ENCODE measurements around the gene SYN1.

Gene SYN1

DNA sequence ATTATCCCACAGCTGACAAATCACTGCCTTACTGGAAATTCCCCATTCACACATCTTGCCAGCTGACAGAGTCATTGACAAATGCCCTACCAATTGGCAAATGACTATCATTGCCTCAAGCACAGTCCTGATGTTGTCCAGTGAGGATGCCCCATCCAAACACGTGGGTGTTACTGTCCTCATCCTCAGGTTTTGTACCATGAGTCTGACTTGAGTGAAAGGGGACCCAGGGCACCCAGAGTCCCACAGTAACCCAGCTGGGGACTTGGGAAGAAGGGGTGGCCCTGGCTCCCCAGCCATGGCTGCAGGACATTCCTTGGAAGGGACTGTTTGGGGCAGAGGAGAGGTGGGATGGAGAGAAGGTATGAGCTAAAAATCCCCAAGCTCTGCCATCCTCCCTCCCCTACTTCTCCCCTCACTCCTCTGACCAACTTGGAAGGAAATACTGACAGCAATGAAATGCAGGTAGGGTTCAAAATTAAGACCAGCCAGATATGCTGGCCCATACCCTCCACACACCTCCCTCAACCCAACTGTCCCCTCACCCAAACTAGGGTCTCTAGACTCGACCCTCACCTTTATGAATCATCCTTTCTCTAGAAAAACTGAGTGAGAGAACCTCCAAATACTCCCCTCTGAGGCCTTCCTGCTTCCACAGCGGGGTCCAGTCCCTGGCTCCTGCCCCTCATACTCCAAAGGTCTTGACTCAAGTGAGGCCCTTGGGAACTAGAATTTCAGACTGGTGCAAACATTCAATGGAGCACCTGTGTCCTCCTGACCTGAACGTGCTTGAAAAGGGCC is 32.4 kb downstream of the SYN1 start:
- peak; percentile 46 for DNase-seq (ENCODE audit: low read depth)
- TF ChIP-seq, protein P1, sequence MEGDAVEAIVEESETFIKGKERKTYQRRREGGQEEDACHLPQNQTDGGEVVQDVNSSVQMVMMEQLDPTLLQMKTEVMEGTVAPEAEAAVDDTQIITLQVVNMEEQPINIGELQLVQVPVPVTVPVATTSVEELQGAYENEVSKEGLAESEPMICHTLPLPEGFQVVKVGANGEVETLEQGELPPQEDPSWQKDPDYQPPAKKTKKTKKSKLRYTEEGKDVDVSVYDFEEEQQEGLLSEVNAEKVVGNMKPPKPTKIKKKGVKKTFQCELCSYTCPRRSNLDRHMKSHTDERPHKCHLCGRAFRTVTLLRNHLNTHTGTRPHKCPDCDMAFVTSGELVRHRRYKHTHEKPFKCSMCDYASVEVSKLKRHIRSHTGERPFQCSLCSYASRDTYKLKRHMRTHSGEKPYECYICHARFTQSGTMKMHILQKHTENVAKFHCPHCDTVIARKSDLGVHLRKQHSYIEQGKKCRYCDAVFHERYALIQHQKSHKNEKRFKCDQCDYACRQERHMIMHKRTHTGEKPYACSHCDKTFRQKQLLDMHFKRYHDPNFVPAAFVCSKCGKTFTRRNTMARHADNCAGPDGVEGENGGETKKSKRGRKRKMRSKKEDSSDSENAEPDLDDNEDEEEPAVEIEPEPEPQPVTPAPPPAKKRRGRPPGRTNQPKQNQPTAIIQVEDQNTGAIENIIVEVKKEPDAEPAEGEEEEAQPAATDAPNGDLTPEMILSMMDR (IDR thresholded peaks at IDR 0.05; ENCODE audit: insufficient read depth, low read depth, low read length, missing control alignments) = no peak
- no peak overlapping the region for H3K4me3 ChIP-seq (ENCODE audit: low read length)

- no peak for DNase-seq (ENCODE audit: low read depth)
- TF ChIP-seq, protein P1 (IDR thresholded peaks at IDR 0.05; ENCODE audit: insufficient read depth, low read depth, low read length, missing control alignments) = no peak
- H3K4me3 ChIP-seq (ENCODE audit: low read length) = no peak overlapping the region
Observed at GRCh38 chrX:47586043-47586787, 33.4 kb downstream of the SYN1 start.

- TF ChIP-seq, protein P1 (IDR thresholded peaks at IDR 0.05; ENCODE audit: insufficient read depth, low read depth, low read length, missing control alignments) = no peak
- no peak for DNase-seq (ENCODE audit: low read depth)
- H3K4me3 ChIP-seq (ENCODE audit: low read length) = no peak overlapping the region
Observed at GRCh38 chrX:47585273-47585672, 34.4 kb downstream of the SYN1 start.

GRCh38 chrX:47584714-47585113 is 34.9 kb downstream of the SYN1 start:
- no peak for DNase-seq (ENCODE audit: low read depth)
- no peak overlapping the region for H3K4me3 ChIP-seq (ENCODE audit: low read length)
- TF ChIP-seq, protein P1 (IDR thresholded peaks at IDR 0.05; ENCODE audit: insufficient read depth, low read depth, low read length, missing control alignments) = no peak

DNA sequence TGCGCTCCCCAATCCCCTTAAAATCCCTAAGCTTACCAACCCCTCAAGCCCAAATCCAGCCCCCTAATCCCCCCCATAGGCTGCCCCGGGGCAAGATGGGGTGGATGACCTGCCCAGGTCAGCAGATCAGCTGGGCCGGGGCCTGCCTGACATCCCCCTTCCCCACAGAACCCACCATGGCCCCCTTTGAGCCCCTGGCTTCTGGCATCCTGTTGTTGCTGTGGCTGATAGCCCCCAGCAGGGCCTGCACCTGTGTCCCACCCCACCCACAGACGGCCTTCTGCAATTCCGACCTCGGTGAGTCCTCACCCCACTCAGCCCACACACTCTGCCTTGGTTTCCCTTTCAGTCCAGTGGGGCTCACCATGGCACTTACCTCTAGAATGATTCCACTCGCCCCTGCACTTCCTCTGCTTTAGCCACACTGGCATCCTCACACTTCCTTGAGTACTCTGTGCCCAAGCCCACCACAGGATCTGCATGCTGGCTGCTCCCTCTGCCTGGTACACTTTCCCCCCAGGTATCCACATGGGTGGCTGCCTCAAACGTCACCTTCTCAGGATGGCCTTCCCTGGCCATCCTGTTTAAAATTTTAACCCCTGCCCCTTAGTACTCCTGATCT is 36.3 kb downstream of the SYN1 start:
- H3K4me3 ChIP-seq (ENCODE audit: low read length) = no peak overlapping the region
- no peak for DNase-seq (ENCODE audit: low read depth)
- TF ChIP-seq, protein P1 (IDR thresholded peaks at IDR 0.05; ENCODE audit: insufficient read depth, low read depth, low read length, missing control alignments) = no peak

DNA sequence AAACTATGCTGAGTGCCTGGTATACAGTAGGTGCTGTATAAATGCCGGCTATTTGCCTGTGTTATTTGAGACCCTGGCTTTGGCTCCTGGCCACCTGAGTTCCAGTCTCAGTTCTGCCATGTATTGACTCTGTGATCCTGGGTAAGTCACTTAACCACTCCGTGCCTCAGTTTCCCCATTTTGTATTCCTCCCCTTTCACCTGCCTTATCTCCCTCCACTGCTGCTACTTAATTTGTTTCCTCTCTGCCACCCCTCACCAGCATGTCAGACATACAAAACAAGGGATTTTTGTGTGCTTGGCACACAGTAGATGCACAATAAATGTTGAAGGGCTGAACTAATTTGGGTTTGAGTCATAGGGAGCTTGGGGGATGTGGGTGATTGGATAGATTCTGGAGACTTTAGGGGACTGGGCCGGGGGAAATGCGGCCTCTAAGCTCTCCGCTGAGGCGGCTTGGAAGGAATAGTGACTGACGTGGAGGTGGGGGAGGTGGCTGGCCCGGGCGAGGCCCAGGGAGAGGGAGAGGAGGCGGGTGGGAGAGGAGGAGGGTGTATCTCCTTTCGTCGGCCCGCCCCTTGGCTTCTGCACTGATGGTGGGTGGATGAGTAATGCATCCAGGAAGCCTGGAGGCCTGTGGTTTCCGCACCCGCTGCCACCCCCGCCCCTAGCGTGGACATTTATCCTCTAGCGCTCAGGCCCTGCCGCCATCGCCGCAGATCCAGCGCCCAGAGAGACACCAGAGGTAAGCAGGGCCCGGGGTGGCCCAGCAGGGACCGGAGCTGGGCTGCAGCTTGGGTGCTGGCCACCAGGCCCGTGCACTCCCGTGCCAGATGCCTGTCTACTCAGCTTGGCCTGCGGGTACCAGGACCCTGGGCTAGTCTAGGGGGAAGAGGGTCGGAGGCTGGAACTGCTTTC is 37.7 kb downstream of the SYN1 start, which contains the start of gene TIMP1:
TIMP1 (plus strand) TSS at position 706 of the 917 bp plus-strand sequence. CDS start 980 bp downstream, outside the sequence.
- H3K4me3 ChIP-seq (ENCODE audit: low read length) = peak within 1 kb of the TSS; percentile 37
- peak; percentile 91 for DNase-seq (ENCODE audit: low read depth)
- TF ChIP-seq, protein P1 (IDR thresholded peaks at IDR 0.05; ENCODE audit: insufficient read depth, low read depth, low read length, missing control alignments) = no peak
